Thyroid gland (tissue), 4 donors: ENCODE measurements around the gene LIF. TPM values are rescaled to one million over a fixed set of nuclear protein-coding genes. Genes with fewer than 3 reads are reported as not detected.

Experiments used
- DNase-seq, 2 donors: peaks; one replicate each; pipeline ENCODE4 v3.0.0-alpha.2; 2019
- H3K27ac ChIP-seq, 3 donors: fragments of 200-600 bp; sonication (generic); 1 replicate in 2 of 3; 2 replicates in 1 of 3; pipeline ENCODE4 v1.5.1; 2016 to 2019; ENCODE audit warnings: mild to moderate bottlenecking in 1 of 3, moderate library complexity in 1 of 3
- H3K27me3 ChIP-seq: fragments of 200-600 bp; sonication (generic); one replicate; pipeline ENCODE4 v1.5.1; 2019
- H3K36me3 ChIP-seq, 2 donors: fragments of 200-600 bp; sonication (generic); one replicate each; pipeline ENCODE4 v1.5.1; 2016 to 2019
- H3K4me1 ChIP-seq, 2 donors: fragments of 200-600 bp; sonication (generic); one replicate each; pipeline ENCODE4 v1.5.1; 2017 to 2019
- H3K4me3 ChIP-seq, 3 donors: fragments of 200-600 bp; sonication (generic); replicated peaks in 1 of 3; 1 replicate in 2 of 3; 2 replicates in 1 of 3; pipeline ENCODE4 v1.5.1; 2016; ENCODE audit warnings: mild to moderate bottlenecking in 1 of 3
- H3K9me3 ChIP-seq: fragments of 200-600 bp; sonication (generic); one replicate; pipeline ENCODE4 v1.5.1; 2017
- POLR2A ChIP-seq, 2 donors: fragments of 450-650 bp; IDR thresholded peaks; one replicate each; pipeline ENCODE4 v1.6.1; 2017; ENCODE audit warnings: antibody characterized with exemption in 2 of 2, mild to moderate bottlenecking in 2 of 2, moderate library complexity in 1 of 2
- WGBS, 2 donors: methylation state at CpG; one replicate each; pipeline ENCODE4 v1.1.5; 2017; 5-methylcytosine and 5-hydroxymethylcytosine counted together
- intact Hi-C: fragments of 100-400 bp; cut with DNase I; formaldehyde crosslinking; loops from one replicate; pipeline ENCODE4 v1.15.1; 2023
- total RNA-seq, 4 donors: library from RNA; depleted of rRNA; stranded (reverse); fragments of >200 nt; gene quantifications; one replicate each; pipeline ENCODE4 v1.2.3, GENCODE V29; 2016
- TF ChIP-seq, protein P1 (sequence below), 6 experiments: fragments of 200-600 bp in 3 of 6; fragments of 450-650 bp in 3 of 6; sonication (generic) in 3 of 6; IDR thresholded peaks; one replicate each; pipeline ENCODE4 v1.5.1; 2016 to 2019; ENCODE audit warnings: antibody characterized with exemption in 6 of 6, mild to moderate bottlenecking in 2 of 6, inconsistent platforms in 1 of 6, moderate library complexity in 1 of 6

LIF gene
- total RNA-seq, 4 donors from 2014 or later = 0.89 to 2.6 (median 2.2) TPM

GRCh38 chr22:30289980-30290313 is 43.4 kb upstream of the LIF start:
- Histone ChIP-seq H3K27me3 (no peaks in the 10 kb centered on the region), H3K4me3 (peak overlapping the region in 1 of 3 donors; percentile 23), H3K27ac (peak overlapping the region; percentile 96 to 97 (median 97)), H3K4me1 (peaks cover 33 to 38% of the 10 kb centered on the region in 2 donors), H3K9me3 (no peaks in the 10 kb centered on the region), H3K36me3 (peaks cover 31 to 33% of the 10 kb centered on the region in 2 donors)
- intact Hi-C loops = loop anchor here (2.0 to 5.0 kb wide), 2 partner anchors 37 to 67 kb away; partner anchors contain the start of genes CCDC157, SF3A1 and TBC1D10A
- 30 to 35% methylated on average over 5 to 12 of the region's 12 CpGs for WGBS, 2 donors
- TF ChIP-seq, protein P1, sequence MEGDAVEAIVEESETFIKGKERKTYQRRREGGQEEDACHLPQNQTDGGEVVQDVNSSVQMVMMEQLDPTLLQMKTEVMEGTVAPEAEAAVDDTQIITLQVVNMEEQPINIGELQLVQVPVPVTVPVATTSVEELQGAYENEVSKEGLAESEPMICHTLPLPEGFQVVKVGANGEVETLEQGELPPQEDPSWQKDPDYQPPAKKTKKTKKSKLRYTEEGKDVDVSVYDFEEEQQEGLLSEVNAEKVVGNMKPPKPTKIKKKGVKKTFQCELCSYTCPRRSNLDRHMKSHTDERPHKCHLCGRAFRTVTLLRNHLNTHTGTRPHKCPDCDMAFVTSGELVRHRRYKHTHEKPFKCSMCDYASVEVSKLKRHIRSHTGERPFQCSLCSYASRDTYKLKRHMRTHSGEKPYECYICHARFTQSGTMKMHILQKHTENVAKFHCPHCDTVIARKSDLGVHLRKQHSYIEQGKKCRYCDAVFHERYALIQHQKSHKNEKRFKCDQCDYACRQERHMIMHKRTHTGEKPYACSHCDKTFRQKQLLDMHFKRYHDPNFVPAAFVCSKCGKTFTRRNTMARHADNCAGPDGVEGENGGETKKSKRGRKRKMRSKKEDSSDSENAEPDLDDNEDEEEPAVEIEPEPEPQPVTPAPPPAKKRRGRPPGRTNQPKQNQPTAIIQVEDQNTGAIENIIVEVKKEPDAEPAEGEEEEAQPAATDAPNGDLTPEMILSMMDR (IDR thresholded peaks at IDR 0.05) = no peak
- no peak for TF ChIP-seq POLR2A (IDR thresholded peaks at IDR 0.05)
- no peak for DNase-seq

DNA sequence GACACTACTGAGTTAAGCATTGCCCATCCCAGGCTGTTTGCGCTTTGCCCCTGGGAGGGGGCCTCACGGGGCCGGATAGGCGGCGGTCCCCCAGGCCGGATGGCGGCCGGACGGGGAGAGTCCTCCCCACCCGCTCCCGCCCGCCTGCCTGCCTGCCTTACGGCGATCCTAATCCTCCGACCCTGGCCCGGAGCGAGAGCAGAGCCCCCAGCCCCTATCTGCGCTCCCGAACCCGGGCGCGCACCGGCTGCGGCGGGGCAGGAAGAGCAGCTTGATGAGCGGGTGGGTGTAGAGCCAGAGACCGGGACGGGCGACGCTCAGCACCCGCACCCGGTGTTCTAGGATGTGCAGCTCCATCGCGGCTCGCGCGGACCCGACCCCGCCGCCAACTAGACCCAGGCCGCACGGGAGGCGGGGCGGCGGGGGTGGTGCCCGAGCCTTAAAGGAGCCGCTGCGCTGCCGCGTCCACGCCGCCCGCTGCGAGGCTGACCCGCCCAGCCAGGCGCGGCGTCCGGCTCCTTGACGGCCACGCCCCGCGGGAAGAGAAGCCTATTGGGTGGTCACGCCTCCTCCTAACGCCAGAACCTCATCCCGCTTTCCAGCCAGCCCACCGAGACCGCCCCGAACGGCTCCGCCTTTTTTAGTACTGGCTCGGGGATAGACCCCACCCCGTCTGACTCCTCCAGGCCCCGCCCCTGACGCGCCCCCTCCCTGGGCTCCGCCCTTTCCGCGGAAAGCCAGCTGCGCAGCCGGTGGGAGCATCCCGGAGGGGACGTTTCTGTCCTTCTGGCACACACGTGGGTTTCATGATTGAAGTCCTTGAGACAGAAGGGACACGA is 42.8 kb upstream of the LIF start, which contains the start of gene CASTOR1:
Gene CASTOR1 (minus strand): TSS at position 365 of the 839 bp plus-strand sequence. CDS start 8 bp downstream, at position 357.
- H3K27me3 ChIP-seq = no peaks in the 10 kb centered on the region
- peak within 1 kb of the TSS; percentile 96 to 97 (median 97) for H3K27ac ChIP-seq
- peaks cover 33 to 38% of the 10 kb centered on the region in 2 donors for H3K4me1 ChIP-seq
- TF ChIP-seq POLR2A (IDR thresholded peaks at IDR 0.05) = peak in 1 of 2 donors; percentile 87
- TF ChIP-seq, protein P1 (IDR thresholded peaks at IDR 0.05) = no peak
- peaks cover 30 to 33% of the 10 kb centered on the region in 2 donors for H3K36me3 ChIP-seq
- DNase-seq = peak; percentile 100
- H3K9me3 ChIP-seq = no peaks in the 10 kb centered on the region
- 1% methylated on average over 40 of the region's 85 CpGs; no CpG with 5 or more reads in 1 of the 2 donors for WGBS, 2 donors
- H3K4me3 ChIP-seq = peak within 1 kb of the TSS; percentile 92 to 99 (median 96)
- intact Hi-C loops = loop anchor here (2.0 to 5.0 kb wide), 2 partner anchors 38 to 67 kb away; partner anchors contain the start of genes CCDC157, SF3A1 and TBC1D10A

DNA sequence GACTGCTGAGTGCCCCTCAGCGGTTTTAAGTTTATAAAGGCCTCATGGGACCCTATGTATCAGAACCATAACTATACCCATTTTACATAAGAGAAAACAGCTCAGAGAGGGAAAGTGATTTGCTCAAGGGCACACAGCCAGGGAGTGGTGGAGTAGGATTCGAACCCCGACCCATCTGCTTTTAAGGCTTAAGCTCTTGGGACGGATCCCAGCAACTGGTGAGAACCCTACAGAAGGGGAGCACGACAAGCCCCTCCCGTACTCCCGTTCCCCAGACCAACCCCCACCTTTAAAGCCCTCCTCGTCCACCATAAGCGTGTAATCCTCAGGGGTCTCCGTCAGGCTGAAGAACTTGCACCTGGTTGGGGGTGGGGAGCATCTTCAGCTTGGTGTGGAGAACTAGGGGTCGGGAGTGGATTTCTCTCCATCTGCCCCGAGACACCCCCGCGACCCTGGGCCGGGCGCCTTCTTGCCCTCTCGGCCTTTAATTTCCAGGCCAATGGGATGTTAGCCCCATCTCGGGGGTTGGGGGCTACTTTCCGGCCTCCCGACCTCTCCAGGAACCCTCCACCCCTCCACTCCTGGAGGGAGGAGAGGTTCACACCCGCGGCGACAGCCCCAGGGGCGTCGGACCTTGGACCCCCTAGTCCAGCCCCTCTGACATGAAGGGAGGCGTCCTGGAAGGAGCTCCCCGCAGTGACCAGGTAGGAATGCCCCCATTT is 42.0 kb upstream of the LIF start:
- Histone ChIP-seq H3K27me3 (no peaks in the 10 kb centered on the region), H3K27ac (peak overlapping the region; percentile 87 to 97 (median 95)), H3K9me3 (no peaks in the 10 kb centered on the region), H3K4me3 (peak overlapping the region; percentile 92 to 99 (median 96)), H3K4me1 (peaks cover 33 to 38% of the 10 kb centered on the region in 2 donors), H3K36me3 (peaks cover 22 to 29% of the 10 kb centered on the region in 2 donors)
- no peak for DNase-seq
- TF ChIP-seq POLR2A (IDR thresholded peaks at IDR 0.05) = no peak
- WGBS, 2 donors = 13 to 15% methylated on average over 21 to 24 of the region's 27 CpGs
- intact Hi-C loops = loop anchor here (1.0 to 5.0 kb wide), 3 partner anchors 39 to 99 kb away; partner anchors contain the start of genes CCDC157, RNF215, SF3A1 and TBC1D10A

DNA sequence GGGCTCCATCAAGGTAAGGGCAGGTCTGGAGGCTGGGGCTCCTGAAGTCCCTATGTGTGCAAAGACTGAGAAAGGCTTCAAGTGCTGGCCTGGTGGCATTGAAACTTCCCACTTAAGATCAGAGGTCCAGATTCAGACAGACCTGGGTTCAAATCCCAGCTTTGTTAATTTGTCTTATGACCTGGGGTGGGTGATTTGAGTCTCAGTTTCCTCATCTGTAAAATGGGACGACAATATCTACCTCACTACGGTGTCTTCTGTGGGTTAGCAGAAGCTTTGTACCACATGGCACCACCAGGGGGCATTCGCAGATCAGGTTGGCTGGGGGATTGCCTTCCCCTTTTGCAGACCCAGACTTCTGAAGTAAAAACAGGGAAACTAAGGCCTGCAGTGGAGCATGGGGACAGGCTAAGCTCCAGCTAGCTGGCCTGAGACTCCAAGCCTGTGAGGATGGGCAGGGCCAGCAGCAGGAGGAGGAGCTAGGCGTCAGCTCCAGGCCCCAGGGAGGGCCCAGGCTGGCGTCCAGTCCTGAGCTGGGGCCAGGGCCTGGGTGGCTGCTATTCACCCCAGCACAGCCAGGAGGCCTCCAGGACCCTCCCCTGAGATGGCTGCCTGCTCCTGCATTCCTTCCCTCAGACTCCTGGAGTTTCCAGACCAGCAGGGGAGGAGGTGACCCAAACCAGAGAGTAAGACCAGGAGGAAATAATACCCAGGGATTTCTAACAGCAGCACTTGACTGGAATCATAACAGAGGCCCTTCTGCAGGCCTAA is 41.3 kb upstream of the LIF start:
- Histone ChIP-seq H3K4me3 (peak overlapping the region in 2 of 3 donors; percentile 96 to 99), H3K9me3 (no peaks in the 10 kb centered on the region), H3K4me1 (peaks cover 33 to 38% of the 10 kb centered on the region in 2 donors), H3K36me3 (peaks cover 16 to 23% of the 10 kb centered on the region in 2 donors), H3K27me3 (no peaks in the 10 kb centered on the region), H3K27ac (peak overlapping the region; percentile 87 to 97 (median 95))
- peak in 1 of 2 donors; percentile 77 for TF ChIP-seq POLR2A (IDR thresholded peaks at IDR 0.05)
- TF ChIP-seq, protein P1 (IDR thresholded peaks at IDR 0.05) = peak; percentile 48 to 91 (median 86)
- intact Hi-C loops = loop anchor here (1.0 to 5.0 kb wide), 4 partner anchors 27 to 99 kb away; partner anchors contain the start of genes CCDC157, RNF215, SF3A1 and TBC1D10A
- DNase-seq = peak; percentile 91 to 93
- 11 to 22% methylated on average over 5 of the region's 5 CpGs for WGBS, 2 donors
